A549 (cell line): ENCODE measurements around the gene ALAD. TPM values are rescaled to one million over a fixed set of nuclear protein-coding genes. Genes with fewer than 3 reads are reported as not detected.

Experiments
- ATAC-seq, 2 experiments: fragments of 200-7000 bp in 1 of 2; fragments of >200 bp in 1 of 2; cut with Nextera tagmentation in 1 of 2; cut with Tn5 transposase in 1 of 2; 3 replicates each; pipeline versions ENCODE4 v1.8.0 to v1.9.1; 2018 to 2020; ENCODE audit warnings: mild to moderate bottlenecking in 1 of 2, moderate library complexity in 1 of 2
- CTCF ChIA-PET: fragments of 300-600 bp; sonication (Branson Sonifier 250); formaldehyde crosslinking; extraction: SDS; loops from one replicate; lab custom pipeline; 2021; ENCODE audit warnings: antibody characterized with exemption, inconsistent platforms; lab: Yijun Ruan, JAX
- POLR2A ChIA-PET: fragments of 350-600 bp; formaldehyde crosslinking; extraction: SDS; loops from one replicate; lab custom pipeline; 2021; ENCODE audit warnings: antibody characterized with exemption, inconsistent platforms; lab: Yijun Ruan, JAX
- DNase-seq, 2 experiments: peaks; one replicate each; pipeline versions ENCODE4 v3.0.0 to v3.0.0-alpha.2; 2011 to 2016; ENCODE audit warnings: low read depth in 1 of 2, low spot score in 1 of 2
- FAIRE-seq: peaks from 2 replicates; lab custom pipeline; 2011; peaks lifted over from hg19 to GRCh38; lab: Jason Lieb, UNC
- H3K27ac ChIP-seq, 2 experiments: fragments of >200 bp; sonication (Bioruptor Twin); formaldehyde crosslinking; 3 replicates each; pipeline ENCODE4 v1.5.1; 2016 to 2017
- H3K4me1 ChIP-seq: fragments of >200 bp; sonication (Bioruptor Twin); formaldehyde crosslinking; 3 replicates; pipeline ENCODE4 v1.6.1; 2016
- H3K4me2 ChIP-seq: fragments of >200 bp; sonication (Bioruptor Twin); formaldehyde crosslinking; 3 replicates; pipeline ENCODE4 v1.6.1; 2016
- H3K4me3 ChIP-seq: fragments of >200 bp; sonication (Bioruptor Twin); formaldehyde crosslinking; 3 replicates; pipeline ENCODE4 v1.5.1; 2016
- H3K9me3 ChIP-seq: fragments of >200 bp; sonication (Bioruptor Twin); formaldehyde crosslinking; 3 replicates; pipeline ENCODE4 v1.6.1; 2016
- BHLHE40 ChIP-seq: IDR thresholded peaks from 2 replicates; pipeline ENCODE4 v1.6.1; 2012; ENCODE audit warnings: low read depth, low read length, inconsistent platforms
- CBX8 ChIP-seq: fragments of 200-600 bp; sonication (generic); IDR thresholded peaks from 2 replicates; pipeline ENCODE4 v1.6.1; 2016
- EHF ChIP-seq: fragments of 250-450 bp; sonication (Bioruptor Pico); IDR thresholded peaks from 2 replicates; pipeline ENCODE4 v1.5.0; 2020; ENCODE audit warnings: mild to moderate bottlenecking
- EP300 ChIP-seq, 2 experiments: fragments of >200 bp; sonication (Bioruptor Twin); formaldehyde crosslinking; IDR thresholded peaks; 2 replicates in 1 of 2; 3 replicates in 1 of 2; pipeline ENCODE4 v1.6.1; 2016 to 2017
- FOSL2 ChIP-seq, 2 experiments: fragments of 450-650 bp in 1 of 2; fragments of >200 bp in 1 of 2; sonication (Bioruptor Twin) in 1 of 2; formaldehyde crosslinking; IDR thresholded peaks; 2 replicates each; pipeline versions ENCODE4 v1.5.0 to v1.6.1; 2016 to 2020; ENCODE audit warnings: mild to moderate bottlenecking in 1 of 2, moderate library complexity in 1 of 2
- HOXA7 ChIP-seq: fragments of 250-450 bp; sonication (Bioruptor Pico); IDR thresholded peaks from 2 replicates; pipeline ENCODE4 v1.5.0; 2020; ENCODE audit warnings: mild to moderate bottlenecking, moderate library complexity
- JUN ChIP-seq, 2 experiments: fragments of >200 bp; sonication (Bioruptor Twin); formaldehyde crosslinking; IDR thresholded peaks; 2 replicates in 1 of 2; 3 replicates in 1 of 2; pipeline ENCODE4 v1.6.1; 2016 to 2017
- KDM1A ChIP-seq: fragments of 200-600 bp; sonication (generic); IDR thresholded peaks from 2 replicates; pipeline ENCODE4 v1.6.1; 2016; ENCODE audit warnings: low read depth, mild to moderate bottlenecking
- MAZ ChIP-seq: fragments of 150-350 bp; IDR thresholded peaks from 2 replicates; pipeline ENCODE4 v1.6.1; 2014; ENCODE audit warnings: antibody characterized with exemption, low read depth, low read length, borderline replicate concordance
- NR3C1 ChIP-seq: fragments of >200 bp; sonication (Bioruptor Twin); formaldehyde crosslinking; IDR thresholded peaks from 3 replicates; pipeline ENCODE4 v1.6.1; 2017
- POLR2A ChIP-seq: IDR thresholded peaks from 2 replicates; pipeline ENCODE4 v1.6.1; 2012; ENCODE audit warnings: mild to moderate bottlenecking, low read length
- POLR2AphosphoS2 ChIP-seq: conservative IDR thresholded peaks from 2 replicates; pipeline ENCODE4 v1.6.1; 2012; ENCODE audit warnings: low read length, improper control_type of control experiment, inconsistent platforms
- RAD21 ChIP-seq, 2 experiments: fragments of >200 bp in 1 of 2; sonication (Bioruptor Twin) in 1 of 2; formaldehyde crosslinking in 1 of 2; IDR thresholded peaks in 1 of 2; conservative IDR thresholded peaks in 1 of 2; 2 replicates in 1 of 2; 3 replicates in 1 of 2; pipeline ENCODE4 v1.6.1; 2012 to 2018; ENCODE audit warnings: inconsistent platforms in 1 of 2
- RCOR1 ChIP-seq: fragments of 150-350 bp; IDR thresholded peaks from 2 replicates; pipeline ENCODE4 v1.6.1; 2014; ENCODE audit warnings: antibody characterized with exemption, low read length, low read depth
- RFX5 ChIP-seq: fragments of 450-650 bp; IDR thresholded peaks from 2 replicates; pipeline ENCODE4 v1.7.1; 2014; ENCODE audit warnings: antibody characterized with exemption, mild to moderate bottlenecking, moderate library complexity
- SREBF2 ChIP-seq: fragments of 450-650 bp; IDR thresholded peaks from 2 replicates; pipeline ENCODE4 v1.6.1; 2014; ENCODE audit warnings: mild to moderate bottlenecking, moderate library complexity
- TP53 ChIP-seq: fragments of 250-450 bp; sonication (Bioruptor Pico); IDR thresholded peaks from 2 replicates; pipeline ENCODE4 v1.5.0; 2021; ENCODE audit warnings: mild to moderate bottlenecking, moderate library complexity
- ZC3H11A ChIP-seq: fragments of 450-650 bp; IDR thresholded peaks from 2 replicates; pipeline ENCODE4 v1.6.1; 2014; ENCODE audit warnings: antibody characterized with exemption, mild to moderate bottlenecking
- ZFP36 ChIP-seq: fragments of 450-650 bp; IDR thresholded peaks from 2 replicates; pipeline ENCODE4 v1.6.1; 2014; ENCODE audit warnings: borderline replicate concordance; ENCODE audit not compliant: partially characterized antibody
- ZNF302 ChIP-seq: fragments of 250-450 bp; sonication (Bioruptor Pico); IDR thresholded peaks from 2 replicates; pipeline ENCODE4 v1.9.0; 2021; ENCODE audit warnings: inconsistent platforms, mild to moderate bottlenecking, moderate library complexity
- WGBS: methylation state at CpG from one replicate; pipeline ENCODE4 v1.1.6; 2017; ENCODE audit errors: missing lambda C conversion rate; 5-methylcytosine and 5-hydroxymethylcytosine counted together
- polyA plus RNA-seq, 4 experiments: library from polyadenylated mRNA; depleted of rRNA in 3 of 4; stranded (reverse); fragments of >200 nt; fragmentation: RNase III in 1 of 4; extraction: RNeasy Plus Mini Kit Qiagen cat#74134 plus additional on column Dnase treatment in 1 of 4; gene quantifications; 2 replicates in 3 of 4; 3 replicates in 1 of 4; pipeline ENCODE4 v1.2.3, GENCODE V29; 2011 to 2017
- TF ChIP-seq, protein P1 (sequence below): fragments of 250-450 bp; sonication (Bioruptor Pico); IDR thresholded peaks from 2 replicates; pipeline ENCODE4 v1.5.0; 2021; ENCODE audit warnings: mild to moderate bottlenecking, moderate library complexity, borderline replicate concordance
- TF ChIP-seq, protein P2 (sequence below): fragments of >200 bp; sonication (Bioruptor Twin); formaldehyde crosslinking; IDR thresholded peaks from 3 replicates; pipeline ENCODE4 v1.5.1; 2016
- TF ChIP-seq, protein P3 (sequence below): IDR thresholded peaks from 2 replicates; pipeline ENCODE4 v1.6.1; 2012
- TF ChIP-seq, protein P4 (sequence below): fragments of >200 bp; sonication (Bioruptor Twin); formaldehyde crosslinking; IDR thresholded peaks from 3 replicates; pipeline ENCODE4 v1.6.1; 2016

ALAD gene
- polyA plus RNA-seq, 2 of the 4 experiments (the other 2 are of a cell fraction) = 5.7 to 18.5 TPM

DNA sequence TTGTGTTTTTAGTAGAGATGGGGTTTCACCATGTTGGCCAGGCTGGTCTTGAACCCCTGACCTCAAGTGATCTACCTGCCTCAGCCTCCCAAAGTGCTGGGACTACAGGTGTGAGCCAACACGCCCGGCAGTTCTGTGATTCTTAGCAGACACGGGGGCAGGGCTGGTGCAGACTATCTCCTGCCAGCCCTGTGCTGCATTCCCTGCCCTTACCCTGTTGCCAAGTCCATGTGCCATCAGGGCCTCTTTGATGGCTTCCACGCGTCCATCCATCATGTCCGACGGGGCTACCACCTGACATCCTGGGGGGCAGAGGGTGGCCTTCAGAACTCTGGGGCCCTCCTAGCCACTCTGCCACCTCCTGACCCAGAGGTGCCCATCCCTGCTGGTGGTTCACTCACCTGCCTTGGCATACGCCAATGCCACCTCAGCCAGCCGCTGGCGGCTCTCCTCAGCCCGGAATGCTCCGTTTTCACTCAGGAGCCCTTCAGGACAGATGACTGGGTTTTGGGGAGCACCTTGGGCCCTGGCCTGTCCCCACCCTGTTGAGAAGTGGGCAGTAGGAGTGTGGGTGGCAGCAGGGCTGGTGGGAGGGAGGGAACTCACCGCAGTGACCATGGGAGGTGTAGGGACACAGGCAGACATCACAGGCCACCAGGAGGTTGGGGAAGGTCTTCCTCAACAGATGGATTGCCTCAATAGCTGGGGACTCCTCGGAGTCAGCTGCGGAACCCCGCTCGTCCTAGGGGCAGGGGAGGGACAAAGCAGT lies 10.7 kb downstream of the ALAD start:
- FAIRE-seq (no peak), ATAC-seq (no peak)
- no peak overlapping the region for H3K4me2 ChIP-seq

DNA sequence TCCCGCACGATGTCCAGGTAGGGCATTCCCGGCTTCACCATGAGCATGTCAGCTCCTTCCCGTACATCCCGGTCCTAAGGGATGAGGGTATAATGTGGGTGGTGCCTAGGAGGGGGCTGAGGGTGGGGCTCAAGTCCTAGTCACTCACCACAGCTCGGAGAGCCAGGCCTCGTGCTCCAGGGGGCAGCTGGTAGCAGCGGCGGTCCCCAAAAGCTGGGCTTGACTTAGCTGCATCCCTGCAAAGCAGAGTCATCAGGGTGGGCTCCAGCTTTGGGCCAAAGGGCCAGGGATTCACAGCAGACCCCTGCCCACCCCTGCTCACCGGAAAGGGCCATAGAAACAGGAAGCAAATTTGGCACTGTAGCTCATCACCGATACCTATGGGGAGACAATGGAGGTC lies 11.6 kb downstream of the ALAD start:
- ChIA-PET CTCF (interaction anchor here (8.2 kb wide), 1 partner anchor 13 kb away, joined by 51 read pairs; the partner anchor contains the start of gene ALAD), POLR2A (no interaction called here)
- H3K27ac ChIP-seq = no peak overlapping the region
- ATAC-seq (no peak), FAIRE-seq (no peak), DNase-seq (no peak)
- H3K4me1 ChIP-seq = 0 out of 3 replicates have a peak, but pooled peaks cover 4% of the 10 kb centered on the region
- no peaks in the 10 kb centered on the region for H3K9me3 ChIP-seq
- 94% methylated on average over 8 of the region's 11 CpGs for WGBS
- TF ChIP-seq RFX5 = no peak
- no peak for TF ChIP-seq KDM1A
- no peak for TF ChIP-seq CBX8
- H3K4me2 ChIP-seq = no peak overlapping the region
- no peak overlapping the region for H3K4me3 ChIP-seq

More for the DNA sequence above, 10.7 kb downstream of the ALAD start:
- Histone ChIP-seq H3K9me3 (no peaks in the 10 kb centered on the region), H3K4me1 (0 out of 3 replicates have a peak, but pooled peaks cover 4% of the 10 kb centered on the region), H3K27ac (no peak overlapping the region), H3K4me3 (no peak overlapping the region)
- TF ChIP-seq HOXA7 (CRISPR knock-in tag) (no peak), KDM1A (no peak), RCOR1 (no peak), MAZ (no peak), JUN (IDR thresholded peaks at IDR 0.05) (no peak), TP53 (CRISPR knock-in tag) (no peak), POLR2AphosphoS2 (no peak), EHF (CRISPR knock-in tag) (no peak), ZNF302 (no peak), NR3C1 (no peak), RFX5 (no peak), BHLHE40 (no peak), SREBF2 (no peak), POLR2A (no peak)
- TF ChIP-seq, protein P1, sequence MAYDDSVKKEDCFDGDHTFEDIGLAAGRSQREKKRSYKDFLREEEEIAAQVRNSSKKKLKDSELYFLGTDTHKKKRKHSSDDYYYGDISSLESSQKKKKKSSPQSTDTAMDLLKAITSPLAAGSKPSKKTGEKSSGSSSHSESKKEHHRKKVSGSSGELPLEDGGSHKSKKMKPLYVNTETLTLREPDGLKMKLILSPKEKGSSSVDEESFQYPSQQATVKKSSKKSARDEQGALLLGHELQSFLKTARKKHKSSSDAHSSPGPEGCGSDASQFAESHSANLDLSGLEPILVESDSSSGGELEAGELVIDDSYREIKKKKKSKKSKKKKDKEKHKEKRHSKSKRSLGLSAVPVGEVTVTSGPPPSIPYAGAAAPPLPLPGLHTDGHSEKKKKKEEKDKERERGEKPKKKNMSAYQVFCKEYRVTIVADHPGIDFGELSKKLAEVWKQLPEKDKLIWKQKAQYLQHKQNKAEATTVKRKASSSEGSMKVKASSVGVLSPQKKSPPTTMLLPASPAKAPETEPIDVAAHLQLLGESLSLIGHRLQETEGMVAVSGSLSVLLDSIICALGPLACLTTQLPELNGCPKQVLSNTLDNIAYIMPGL = no peak
- TF ChIP-seq, protein P2, sequence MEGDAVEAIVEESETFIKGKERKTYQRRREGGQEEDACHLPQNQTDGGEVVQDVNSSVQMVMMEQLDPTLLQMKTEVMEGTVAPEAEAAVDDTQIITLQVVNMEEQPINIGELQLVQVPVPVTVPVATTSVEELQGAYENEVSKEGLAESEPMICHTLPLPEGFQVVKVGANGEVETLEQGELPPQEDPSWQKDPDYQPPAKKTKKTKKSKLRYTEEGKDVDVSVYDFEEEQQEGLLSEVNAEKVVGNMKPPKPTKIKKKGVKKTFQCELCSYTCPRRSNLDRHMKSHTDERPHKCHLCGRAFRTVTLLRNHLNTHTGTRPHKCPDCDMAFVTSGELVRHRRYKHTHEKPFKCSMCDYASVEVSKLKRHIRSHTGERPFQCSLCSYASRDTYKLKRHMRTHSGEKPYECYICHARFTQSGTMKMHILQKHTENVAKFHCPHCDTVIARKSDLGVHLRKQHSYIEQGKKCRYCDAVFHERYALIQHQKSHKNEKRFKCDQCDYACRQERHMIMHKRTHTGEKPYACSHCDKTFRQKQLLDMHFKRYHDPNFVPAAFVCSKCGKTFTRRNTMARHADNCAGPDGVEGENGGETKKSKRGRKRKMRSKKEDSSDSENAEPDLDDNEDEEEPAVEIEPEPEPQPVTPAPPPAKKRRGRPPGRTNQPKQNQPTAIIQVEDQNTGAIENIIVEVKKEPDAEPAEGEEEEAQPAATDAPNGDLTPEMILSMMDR = no peak
- CTCF ChIA-PET = interaction anchor here (2.8 to 8.2 kb wide), 2 partner anchors 12 to 15 kb away, joined by 9 to 51 read pairs; partner anchors contain the start of gene ALAD
- 93% methylated on average over 17 of the region's 17 CpGs for WGBS
- POLR2A ChIA-PET = interaction anchor here (1.4 kb wide), 1 partner anchor 14 kb away, joined by 3 read pairs; the partner anchor contains the start of gene HDHD3
- no peak for DNase-seq

DNA sequence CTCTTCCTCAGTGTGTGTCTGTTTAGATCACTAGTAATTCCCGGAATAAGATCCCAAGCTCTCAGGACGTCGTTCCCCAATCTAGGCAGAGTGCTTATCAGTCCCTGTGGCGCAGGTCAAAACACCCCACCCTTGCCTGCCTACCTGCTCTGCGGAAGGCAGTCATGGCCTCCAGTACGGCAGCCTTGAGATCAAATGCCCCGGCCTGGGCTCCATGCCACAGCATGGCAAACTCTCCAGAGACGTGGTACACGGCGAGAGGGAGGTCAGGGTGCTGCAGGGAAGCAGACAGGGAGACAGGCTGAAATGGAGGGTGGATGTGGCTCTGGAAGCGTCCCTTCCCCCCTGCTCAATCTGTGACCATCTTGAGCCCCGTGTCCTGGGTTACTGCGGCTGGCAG lies 12.3 kb downstream of the ALAD start:
- Histone ChIP-seq H3K27ac (no peak overlapping the region), H3K4me2 (no peak overlapping the region), H3K4me3 (no peak overlapping the region), H3K9me3 (no peaks in the 10 kb centered on the region), H3K4me1 (0 out of 3 replicates have a peak, but pooled peaks cover 4% of the 10 kb centered on the region)
- POLR2A ChIA-PET = no interaction called here
- CTCF ChIA-PET = interaction anchor here (0.6 to 8.2 kb wide), 3 partner anchors 13 to 19 kb away, joined by 3 to 51 read pairs (median 4); partner anchors contain the start of gene ALAD
- 91% methylated on average over 13 of the region's 13 CpGs for WGBS
- no peak for ATAC-seq
- FAIRE-seq = no peak
- no peak for DNase-seq
- no peak for TF ChIP-seq TP53 (CRISPR knock-in tag)
- no peak for TF ChIP-seq ZFP36
- TF ChIP-seq ZC3H11A = no peak
- TF ChIP-seq RAD21 (conservative IDR thresholded peaks at IDR 0.05 in 1 of 2, IDR thresholded peaks at IDR 0.05 in 1 of 2) = no peak
- TF ChIP-seq, protein P3, sequence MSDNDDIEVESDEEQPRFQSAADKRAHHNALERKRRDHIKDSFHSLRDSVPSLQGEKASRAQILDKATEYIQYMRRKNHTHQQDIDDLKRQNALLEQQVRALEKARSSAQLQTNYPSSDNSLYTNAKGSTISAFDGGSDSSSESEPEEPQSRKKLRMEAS = no peak
- TF ChIP-seq SREBF2 = no peak
- TF ChIP-seq EP300 (IDR thresholded peaks at IDR 0.05) = no peak
- TF ChIP-seq, protein P2 = no peak
- TF ChIP-seq FOSL2 (IDR thresholded peaks at IDR 0.05) = no peak
- TF ChIP-seq FOSL2 (CRISPR knock-in tag; IDR thresholded peaks at IDR 0.05) = no peak
- TF ChIP-seq, protein P4, sequence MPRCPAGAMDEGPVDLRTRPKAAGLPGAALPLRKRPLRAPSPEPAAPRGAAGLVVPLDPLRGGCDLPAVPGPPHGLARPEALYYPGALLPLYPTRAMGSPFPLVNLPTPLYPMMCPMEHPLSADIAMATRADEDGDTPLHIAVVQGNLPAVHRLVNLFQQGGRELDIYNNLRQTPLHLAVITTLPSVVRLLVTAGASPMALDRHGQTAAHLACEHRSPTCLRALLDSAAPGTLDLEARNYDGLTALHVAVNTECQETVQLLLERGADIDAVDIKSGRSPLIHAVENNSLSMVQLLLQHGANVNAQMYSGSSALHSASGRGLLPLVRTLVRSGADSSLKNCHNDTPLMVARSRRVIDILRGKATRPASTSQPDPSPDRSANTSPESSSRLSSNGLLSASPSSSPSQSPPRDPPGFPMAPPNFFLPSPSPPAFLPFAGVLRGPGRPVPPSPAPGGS = no peak
